Stomach (tissue), 4 donors: Measurements from ENCODE around the gene TRAF6.

Experiments used
- CTCF ChIP-seq, 7 experiments: fragments of 450-650 bp in 4 of 7; fragments of 200-600 bp in 3 of 7; sonication (generic) in 3 of 7; IDR thresholded peaks; one replicate each; pipeline ENCODE4 v1.5.1; 2016 to 2019; ENCODE audit warnings: antibody characterized with exemption in 7 of 7, control low read depth in 2 of 7, mild to moderate bottlenecking in 1 of 7
- POLR2A ChIP-seq, 4 donors: fragments of 450-650 bp; IDR thresholded peaks; one replicate each; pipeline ENCODE4 v1.6.1; 2016; ENCODE audit warnings: antibody characterized with exemption in 4 of 4, control low read depth in 2 of 4, mild to moderate bottlenecking in 1 of 4, moderate library complexity in 1 of 4
- POLR2AphosphoS5 ChIP-seq, 3 donors: sonication (generic); formaldehyde crosslinking; IDR thresholded peaks; one replicate each; pipeline ENCODE4 v1.6.1; 2016; ENCODE audit warnings: antibody characterized with exemption in 3 of 3

- TF ChIP-seq POLR2A (IDR thresholded peaks at IDR 0.05) (no peak), CTCF (IDR thresholded peaks at IDR 0.05) (no peak), POLR2AphosphoS5 (IDR thresholded peaks at IDR 0.05) (no peak)
Measured at GRCh38 chr11:36443661-36444060, 66.4 kb downstream of the TRAF6 start.
